CD4-positive, alpha-beta T cell treated with Interleukin-2 at 100 ng/mL for 4 hours (primary cell): ENCODE data around the gene NCAPD2.

Experiments used
- DNase-seq: peaks from one replicate; pipeline ENCODE4 v3.0.0-alpha.2; 2020; ENCODE audit warnings: low spot score

The NCAPD2 gene, protein sequence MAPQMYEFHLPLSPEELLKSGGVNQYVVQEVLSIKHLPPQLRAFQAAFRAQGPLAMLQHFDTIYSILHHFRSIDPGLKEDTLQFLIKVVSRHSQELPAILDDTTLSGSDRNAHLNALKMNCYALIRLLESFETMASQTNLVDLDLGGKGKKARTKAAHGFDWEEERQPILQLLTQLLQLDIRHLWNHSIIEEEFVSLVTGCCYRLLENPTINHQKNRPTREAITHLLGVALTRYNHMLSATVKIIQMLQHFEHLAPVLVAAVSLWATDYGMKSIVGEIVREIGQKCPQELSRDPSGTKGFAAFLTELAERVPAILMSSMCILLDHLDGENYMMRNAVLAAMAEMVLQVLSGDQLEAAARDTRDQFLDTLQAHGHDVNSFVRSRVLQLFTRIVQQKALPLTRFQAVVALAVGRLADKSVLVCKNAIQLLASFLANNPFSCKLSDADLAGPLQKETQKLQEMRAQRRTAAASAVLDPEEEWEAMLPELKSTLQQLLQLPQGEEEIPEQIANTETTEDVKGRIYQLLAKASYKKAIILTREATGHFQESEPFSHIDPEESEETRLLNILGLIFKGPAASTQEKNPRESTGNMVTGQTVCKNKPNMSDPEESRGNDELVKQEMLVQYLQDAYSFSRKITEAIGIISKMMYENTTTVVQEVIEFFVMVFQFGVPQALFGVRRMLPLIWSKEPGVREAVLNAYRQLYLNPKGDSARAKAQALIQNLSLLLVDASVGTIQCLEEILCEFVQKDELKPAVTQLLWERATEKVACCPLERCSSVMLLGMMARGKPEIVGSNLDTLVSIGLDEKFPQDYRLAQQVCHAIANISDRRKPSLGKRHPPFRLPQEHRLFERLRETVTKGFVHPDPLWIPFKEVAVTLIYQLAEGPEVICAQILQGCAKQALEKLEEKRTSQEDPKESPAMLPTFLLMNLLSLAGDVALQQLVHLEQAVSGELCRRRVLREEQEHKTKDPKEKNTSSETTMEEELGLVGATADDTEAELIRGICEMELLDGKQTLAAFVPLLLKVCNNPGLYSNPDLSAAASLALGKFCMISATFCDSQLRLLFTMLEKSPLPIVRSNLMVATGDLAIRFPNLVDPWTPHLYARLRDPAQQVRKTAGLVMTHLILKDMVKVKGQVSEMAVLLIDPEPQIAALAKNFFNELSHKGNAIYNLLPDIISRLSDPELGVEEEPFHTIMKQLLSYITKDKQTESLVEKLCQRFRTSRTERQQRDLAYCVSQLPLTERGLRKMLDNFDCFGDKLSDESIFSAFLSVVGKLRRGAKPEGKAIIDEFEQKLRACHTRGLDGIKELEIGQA (N-terminal part only)

DNA sequence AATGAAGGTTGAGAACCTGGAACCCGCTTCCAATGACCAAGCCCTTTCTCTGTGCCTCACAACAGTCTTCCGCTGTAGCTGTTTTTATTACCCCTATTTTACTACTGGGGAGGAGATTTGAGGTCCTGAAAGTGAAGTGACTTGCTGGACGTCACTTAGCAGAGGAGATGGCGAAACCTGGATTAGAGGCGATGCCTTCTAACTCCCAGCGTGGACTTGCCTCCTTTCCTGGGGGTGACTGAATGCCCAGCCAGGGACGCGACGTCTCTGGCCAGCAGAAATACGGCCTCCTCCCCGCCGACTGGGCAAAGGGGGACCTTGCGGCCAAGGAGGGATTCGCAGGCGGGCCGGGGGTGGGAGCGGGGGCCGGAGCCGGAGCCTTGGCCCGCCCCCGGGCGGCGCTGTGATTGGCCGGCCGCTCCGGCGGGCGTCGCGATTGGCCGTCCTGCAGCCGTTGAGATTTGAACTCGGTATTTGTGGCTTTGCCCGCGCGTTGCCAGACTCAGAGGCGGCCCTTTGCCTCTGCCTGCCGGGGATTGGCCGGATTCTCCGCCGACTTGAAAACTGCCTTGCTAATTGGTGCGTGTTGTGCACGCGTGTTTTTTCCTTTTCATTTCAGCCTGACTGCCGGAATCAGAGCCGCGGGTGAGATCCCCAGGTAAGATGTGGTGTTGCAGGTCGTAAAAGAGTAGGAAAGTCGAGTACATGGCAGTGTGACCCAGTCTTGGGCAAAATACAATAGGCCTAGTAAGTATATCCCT lies at the start of gene NCAPD2:
Gene NCAPD2, plus strand, starts transcription at position 606 of the 761 bp plus-strand sequence. CDS start 997 bp downstream, outside the sequence.
- peak; percentile 96 for DNase-seq

DNA sequence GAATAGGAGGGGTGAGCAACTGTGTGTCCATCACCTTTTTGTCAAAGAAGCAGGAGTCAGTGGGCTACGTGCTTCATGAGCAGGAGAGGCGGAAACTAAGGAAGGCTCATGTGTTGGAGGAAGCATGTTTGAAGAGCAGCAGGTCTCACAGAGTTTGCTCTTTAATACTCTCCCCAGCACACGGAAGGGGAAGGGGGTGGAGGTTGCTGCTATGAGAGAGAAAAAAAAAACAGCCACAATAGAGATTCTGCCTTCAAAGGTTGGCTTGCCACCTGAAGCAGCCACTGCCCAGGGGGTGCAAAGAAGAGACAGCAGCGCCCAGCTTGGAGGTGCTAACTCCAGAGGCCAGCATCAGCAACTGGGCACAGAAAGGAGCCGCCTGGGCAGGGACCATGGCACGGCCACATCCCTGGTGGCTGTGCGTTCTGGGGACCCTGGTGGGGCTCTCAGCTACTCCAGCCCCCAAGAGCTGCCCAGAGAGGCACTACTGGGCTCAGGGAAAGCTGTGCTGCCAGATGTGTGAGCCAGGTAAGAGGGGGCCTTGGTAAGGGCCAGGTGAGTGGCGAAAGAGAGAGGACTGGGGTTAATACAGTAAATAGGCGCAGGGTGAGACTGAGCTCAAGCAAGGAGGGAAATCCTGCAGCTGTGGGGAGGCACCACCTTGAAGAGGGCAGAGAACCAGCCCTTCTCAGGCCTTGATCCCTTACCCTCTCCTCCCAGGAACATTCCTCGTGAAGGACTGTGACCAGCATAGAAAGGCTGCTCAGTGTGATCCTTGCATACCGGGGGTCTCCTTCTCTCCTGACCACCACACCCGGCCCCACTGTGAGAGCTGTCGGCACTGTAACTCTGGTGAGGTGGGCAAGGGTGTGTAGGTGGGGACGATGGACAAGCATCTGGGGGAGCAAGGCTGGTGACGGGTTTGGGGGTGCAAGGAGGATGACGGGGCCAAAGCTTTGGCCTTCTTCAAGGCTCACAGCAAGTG lies 48.9 kb upstream of the NCAPD2 start, which contains the start of gene CD27:
Gene CD27, plus strand, starts transcription at position 252 of the 985 bp plus-strand sequence. Its CDS starts 141 bp downstream, at position 393.
- peak; percentile 47 for DNase-seq

DNA sequence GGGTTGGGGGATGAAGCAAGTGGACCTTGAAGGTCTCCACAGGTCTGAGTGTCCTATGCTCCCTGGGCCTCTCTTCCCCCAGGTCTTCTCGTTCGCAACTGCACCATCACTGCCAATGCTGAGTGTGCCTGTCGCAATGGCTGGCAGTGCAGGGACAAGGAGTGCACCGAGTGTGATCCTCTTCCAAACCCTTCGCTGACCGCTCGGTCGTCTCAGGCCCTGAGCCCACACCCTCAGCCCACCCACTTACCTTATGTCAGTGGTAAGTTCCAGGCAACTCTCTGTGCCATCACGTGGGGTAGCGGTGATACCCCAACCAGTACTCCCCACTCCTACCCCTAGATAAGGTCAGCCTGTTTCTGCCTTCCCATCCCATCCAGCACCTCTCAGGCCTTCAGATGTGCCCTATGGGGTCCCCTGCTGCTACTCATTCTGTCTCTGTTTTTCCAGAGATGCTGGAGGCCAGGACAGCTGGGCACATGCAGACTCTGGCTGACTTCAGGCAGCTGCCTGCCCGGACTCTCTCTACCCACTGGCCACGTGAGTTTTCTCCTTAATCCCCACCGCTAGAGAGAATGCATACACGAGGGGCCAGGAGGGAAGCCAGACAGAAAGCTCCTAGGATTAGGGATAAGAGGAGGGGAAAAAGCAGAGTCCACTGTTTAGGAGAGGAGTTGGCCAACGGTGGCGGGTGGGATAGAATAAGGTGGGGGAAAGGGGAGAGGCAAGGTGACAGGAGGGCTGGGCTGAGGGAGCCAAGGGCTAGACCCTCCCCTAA lies 43.6 kb upstream of the NCAPD2 start:
- DNase-seq: no peak

DNA sequence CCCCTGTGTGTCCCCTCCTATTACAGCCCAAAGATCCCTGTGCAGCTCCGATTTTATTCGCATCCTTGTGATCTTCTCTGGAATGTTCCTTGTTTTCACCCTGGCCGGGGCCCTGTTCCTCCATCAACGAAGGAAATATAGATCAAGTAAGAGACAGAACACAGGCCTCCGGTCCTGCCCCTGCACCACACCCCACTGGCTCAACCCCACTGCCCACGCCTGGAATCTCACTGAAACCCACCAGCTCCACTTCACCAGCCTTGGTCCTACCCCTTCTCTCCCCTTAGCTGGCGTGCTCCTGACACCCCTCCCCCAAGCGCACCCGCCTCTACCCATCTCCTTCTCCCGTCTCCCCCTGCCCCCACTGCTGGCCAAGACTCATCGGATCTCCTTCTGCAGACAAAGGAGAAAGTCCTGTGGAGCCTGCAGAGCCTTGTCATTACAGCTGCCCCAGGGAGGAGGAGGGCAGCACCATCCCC lies 43.0 kb upstream of the NCAPD2 start:
- no peak for DNase-seq

DNA sequence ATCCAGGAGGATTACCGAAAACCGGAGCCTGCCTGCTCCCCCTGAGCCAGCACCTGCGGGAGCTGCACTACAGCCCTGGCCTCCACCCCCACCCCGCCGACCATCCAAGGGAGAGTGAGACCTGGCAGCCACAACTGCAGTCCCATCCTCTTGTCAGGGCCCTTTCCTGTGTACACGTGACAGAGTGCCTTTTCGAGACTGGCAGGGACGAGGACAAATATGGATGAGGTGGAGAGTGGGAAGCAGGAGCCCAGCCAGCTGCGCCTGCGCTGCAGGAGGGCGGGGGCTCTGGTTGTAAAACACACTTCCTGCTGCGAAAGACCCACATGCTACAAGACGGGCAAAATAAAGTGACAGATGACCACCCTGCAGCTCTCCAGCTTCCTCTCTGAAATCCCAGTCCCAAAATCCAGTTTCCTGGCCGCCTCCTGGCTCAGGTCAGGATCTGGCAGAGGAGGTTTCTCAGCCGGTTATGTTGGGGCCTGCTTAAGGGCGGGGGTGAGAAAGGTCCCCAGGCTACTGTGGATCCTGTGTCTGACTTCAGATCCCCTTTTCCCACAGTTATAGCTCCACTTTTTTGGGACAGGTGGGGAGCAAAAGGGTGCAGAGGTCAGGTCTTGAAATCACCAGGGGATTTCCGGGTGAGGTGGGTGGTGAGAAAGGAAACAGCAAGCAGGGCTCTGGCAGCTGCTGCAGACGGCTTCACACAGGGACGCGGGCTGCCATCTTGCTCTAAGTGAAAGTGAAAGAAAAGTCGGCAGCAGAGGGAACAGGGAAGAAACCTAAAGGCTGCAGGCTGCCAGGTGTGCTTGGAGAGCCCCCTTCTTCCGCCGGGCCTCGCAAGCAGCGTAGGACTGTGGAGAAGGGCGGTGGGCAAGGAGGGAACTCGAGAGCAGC lies 42.3 kb upstream of the NCAPD2 start, which contains the start of gene TAPBPL:
Gene TAPBPL, plus strand, starts transcription at position 695 of the 897 bp plus-strand sequence. CDS start 207 bp downstream, outside the sequence.
- peak; percentile 84 for DNase-seq

DNA sequence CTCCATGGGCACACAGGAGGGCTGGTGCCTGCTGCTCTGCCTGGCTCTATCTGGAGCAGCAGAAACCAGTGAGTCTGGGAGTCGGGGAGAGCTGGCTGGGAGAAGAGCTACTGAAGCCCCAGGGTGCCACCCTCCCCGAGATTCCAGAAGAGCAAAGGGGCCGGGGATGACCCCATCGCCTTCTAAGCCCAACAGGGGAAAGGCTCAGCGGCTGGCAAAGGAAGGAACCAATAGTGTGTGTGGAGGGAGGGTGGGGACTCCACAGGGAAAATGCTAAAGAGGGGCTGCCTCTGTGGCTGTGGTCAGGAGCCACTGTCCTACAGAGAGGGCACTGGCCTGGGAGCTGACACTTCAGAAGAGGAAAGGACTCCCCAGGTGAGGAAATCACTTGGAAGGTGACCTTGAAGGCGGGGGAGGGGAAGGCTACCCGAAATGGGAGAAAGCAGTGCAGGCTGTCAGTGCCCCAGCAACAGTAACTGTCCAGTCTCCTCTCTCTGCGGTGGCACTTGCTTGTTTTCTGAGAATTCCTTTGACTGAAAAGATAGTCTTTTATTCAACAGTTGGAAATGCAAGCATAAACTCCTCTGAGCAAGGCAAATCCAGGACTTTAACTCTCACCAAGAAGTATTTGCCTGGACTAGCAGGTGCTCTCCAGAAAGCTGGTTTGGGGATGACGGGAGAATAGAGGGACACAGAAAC lies 41.5 kb upstream of the NCAPD2 start:
- DNase-seq: no peak

DNA sequence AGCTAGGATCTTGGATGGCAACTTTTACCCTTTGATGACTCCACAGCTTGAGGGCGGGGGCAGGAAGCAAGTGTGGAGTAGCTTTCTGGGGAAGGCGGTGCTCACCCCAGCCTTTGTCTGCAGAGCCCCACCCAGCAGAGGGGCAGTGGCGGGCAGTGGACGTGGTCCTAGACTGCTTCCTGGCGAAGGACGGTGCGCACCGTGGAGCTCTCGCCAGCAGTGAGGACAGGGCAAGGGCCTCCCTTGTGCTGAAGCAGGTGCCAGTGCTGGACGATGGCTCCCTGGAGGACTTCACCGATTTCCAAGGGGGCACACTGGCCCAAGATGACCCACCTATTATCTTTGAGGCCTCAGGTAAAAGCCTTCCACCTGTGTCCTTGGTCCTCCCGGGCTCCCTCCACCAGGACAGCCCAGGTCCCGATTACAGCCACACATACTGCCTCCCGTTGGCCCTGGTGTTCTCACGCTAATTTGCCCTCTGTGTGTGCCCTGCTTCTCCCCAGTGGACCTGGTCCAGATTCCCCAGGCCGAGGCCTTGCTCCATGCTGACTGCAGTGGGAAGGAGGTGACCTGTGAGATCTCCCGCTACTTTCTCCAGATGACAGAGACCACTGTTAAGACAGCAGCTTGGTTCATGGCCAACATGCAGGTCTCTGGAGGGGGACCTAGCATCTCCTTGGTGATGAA lies 40.8 kb upstream of the NCAPD2 start:
- DNase-seq: no peak

DNA sequence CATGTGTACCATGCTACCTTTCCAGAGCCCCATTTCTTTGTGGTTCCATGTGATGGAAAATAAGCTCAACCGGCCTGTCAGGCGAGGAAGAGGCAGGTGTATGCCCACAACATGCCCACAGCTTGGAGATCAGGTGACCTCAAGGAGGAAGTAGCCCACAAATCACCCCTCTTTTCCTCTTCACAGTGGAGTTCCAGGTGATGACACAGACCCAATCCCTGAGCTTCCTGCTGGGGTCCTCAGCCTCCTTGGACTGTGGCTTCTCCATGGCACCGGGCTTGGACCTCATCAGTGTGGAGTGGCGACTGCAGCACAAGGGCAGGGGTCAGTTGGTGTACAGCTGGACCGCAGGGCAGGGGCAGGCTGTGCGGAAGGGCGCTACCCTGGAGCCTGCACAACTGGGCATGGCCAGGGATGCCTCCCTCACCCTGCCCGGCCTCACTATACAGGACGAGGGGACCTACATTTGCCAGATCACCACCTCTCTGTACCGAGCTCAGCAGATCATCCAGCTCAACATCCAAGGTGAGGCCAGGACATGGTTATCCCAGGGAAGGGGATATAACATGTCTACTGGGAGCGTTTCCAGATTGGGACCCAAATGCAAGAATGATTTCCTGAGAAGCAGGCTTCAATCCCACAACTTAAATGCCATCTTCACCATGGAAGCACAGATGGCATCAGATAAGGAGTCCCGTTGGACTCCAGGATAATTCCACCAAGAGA lies 36.5 kb upstream of the NCAPD2 start:
- no peak for DNase-seq

DNA sequence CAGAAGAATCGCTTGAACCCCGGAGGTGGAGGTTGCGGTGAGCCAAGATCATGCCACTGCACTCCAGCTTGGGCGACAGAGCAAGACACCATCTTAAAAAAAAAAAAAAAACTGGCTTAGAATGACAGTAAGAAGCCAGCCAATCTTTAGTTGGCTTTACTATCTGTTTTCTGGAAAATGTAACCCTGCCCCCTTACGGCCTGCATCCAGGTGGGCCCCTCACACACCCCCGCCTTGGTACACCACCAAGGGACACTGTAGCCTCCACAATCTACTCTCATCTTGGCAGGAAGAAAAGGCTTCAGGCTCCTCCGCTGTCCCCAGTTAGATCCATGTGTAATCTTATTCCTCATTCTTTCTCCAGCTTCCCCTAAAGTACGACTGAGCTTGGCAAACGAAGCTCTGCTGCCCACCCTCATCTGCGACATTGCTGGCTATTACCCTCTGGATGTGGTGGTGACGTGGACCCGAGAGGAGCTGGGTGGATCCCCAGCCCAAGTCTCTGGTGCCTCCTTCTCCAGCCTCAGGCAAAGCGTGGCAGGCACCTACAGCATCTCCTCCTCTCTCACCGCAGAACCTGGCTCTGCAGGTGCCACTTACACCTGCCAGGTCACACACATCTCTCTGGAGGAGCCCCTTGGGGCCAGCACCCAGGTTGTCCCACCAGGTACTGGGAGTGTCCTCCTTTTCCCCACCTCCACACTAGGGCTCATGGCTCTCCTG lies 35.5 kb upstream of the NCAPD2 start:
- no peak for DNase-seq

DNA sequence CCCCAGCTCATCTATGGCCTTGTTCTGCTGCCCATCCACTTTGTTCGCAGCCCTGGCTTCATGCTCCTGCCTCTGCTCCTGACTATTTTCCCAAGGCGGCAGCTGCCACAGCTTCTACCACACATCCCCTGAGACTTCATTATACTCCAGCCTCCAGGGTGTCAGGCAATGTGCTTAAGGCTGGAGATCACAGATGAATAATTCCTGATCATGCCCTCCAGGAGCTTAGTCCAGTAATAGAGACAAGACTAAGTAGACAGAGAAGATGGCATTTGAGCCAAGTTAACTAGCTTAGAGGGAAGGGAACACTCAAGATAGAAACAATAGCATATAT lies 34.9 kb upstream of the NCAPD2 start:
- DNase-seq: no peak

DNA sequence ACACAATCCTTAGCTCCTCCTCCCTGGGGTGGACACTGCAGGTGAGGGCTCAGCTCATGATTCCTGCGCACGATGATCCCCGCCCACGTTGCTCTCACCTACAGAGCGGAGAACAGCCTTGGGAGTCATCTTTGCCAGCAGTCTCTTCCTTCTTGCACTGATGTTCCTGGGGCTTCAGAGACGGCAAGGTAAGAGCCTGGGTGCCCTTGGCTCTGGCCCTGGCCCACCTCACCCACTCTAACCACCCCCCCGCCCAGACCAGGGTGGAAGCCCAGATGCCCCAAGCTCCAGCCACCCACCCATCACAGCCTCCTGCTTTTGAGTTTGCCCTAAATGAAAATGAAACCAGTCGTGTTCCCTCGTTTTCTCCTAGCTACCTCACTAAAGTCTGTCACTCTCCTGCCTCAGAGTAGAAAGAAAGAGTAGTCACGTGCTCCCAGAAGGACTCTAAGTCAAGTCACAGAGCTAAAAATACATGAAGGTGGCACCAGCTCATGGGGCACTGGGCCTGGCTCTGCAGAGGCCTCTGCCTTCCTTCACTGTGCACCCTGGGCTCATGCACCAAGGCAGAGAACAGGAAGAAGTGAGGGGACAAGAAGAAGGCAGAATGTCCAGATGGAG lies 33.0 kb upstream of the NCAPD2 start:
- DNase-seq: peak; percentile 58

DNA sequence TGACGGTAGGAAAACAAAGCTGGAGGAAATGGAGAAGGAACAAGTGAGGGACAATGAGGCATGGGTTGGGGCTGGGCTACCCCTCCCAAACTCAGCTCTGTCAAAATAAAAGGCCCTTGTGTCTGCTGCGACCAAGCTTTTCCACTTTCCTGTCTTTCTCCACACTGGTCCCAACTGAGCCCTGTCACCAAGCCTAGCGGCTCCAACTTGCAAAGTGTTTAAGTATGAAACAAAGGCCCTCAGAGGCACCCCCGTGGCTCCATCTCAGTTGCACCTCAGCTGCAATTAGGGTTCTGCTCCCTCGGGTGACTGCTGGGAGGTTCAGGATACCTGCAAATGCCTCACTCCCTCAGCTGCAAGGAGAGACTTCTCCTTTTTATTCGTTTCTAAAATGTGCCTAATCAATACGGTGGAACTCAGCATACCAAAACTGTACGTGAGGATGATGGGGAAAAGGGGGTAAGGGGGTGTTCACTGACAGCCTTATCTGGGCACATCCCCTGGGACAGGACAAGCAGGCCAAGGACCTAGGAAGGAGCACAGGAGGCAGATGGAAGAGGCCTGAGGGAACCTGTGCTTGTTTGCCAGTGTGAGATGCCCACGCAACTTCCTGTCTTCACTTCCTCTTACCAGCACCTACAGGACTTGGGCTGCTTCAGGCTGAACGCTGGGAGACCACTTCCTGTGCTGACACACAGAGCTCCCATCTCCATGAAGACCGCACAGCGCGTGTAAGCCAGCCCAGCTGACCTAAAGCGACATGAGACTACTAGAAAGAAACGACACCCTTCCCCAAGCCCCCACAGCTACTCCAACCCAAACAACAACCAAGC lies 32.3 kb upstream of the NCAPD2 start:
- peak; percentile 82 for DNase-seq

DNA sequence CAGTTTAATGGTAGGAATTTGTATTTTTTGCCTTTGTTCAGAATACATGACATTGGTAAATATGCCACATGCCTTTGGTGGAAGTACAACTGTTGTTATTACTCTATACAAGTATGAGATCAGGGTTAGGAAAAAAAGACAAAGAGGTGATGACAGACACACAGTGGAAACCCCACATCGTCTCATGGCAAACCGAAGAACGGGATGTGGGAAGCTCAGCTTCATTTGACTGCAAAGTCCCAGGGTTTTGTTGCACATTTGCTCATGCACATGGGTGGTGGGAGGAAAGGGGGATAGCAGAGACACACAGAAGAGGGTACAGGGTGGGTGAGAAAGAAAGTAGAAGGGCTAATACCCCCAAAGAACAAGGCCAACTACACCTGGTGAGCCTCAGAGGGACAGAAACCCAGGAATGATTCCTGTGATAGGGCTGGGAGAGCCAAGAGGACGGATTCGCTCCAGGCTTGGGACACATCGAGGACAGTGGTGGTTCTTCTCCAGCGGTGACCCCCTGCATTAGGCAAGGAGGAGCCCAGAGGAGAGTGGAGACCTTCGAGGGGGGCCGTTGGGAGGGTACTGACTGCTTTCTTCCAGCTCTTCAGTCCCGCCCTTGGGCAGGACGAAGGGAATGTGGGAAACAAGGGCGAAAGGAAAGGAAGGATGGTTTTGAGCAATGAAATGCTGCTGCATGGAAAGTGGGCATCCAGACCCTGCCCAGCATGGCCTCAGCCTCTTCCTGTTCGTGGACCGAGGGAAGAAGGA lies 31.5 kb upstream of the NCAPD2 start:
- DNase-seq: no peak
